DND-41 (cell line): ENCODE data around the gene TCF7.
A peak's percentile ranks its signal among the peaks of the same experiment; 100 is the strongest.

Source experiments
- EZH2 ChIP-seq: IDR thresholded peaks from 3 replicates; pipeline ENCODE4 v1.6.1; 2012; ENCODE audit warnings: borderline replicate concordance, low read depth, mild to moderate bottlenecking, moderate library complexity, low read length, inconsistent platforms; ENCODE audit not compliant: severe bottlenecking
- TF ChIP-seq, protein P1 (sequence below): IDR thresholded peaks from 2 replicates; pipeline ENCODE4 v1.5.1; 2012; ENCODE audit warnings: borderline replicate concordance, low read length, moderate library complexity, mild to moderate bottlenecking; ENCODE audit not compliant: poor library complexity, severe bottlenecking; ENCODE audit errors: extremely low read depth

DNA sequence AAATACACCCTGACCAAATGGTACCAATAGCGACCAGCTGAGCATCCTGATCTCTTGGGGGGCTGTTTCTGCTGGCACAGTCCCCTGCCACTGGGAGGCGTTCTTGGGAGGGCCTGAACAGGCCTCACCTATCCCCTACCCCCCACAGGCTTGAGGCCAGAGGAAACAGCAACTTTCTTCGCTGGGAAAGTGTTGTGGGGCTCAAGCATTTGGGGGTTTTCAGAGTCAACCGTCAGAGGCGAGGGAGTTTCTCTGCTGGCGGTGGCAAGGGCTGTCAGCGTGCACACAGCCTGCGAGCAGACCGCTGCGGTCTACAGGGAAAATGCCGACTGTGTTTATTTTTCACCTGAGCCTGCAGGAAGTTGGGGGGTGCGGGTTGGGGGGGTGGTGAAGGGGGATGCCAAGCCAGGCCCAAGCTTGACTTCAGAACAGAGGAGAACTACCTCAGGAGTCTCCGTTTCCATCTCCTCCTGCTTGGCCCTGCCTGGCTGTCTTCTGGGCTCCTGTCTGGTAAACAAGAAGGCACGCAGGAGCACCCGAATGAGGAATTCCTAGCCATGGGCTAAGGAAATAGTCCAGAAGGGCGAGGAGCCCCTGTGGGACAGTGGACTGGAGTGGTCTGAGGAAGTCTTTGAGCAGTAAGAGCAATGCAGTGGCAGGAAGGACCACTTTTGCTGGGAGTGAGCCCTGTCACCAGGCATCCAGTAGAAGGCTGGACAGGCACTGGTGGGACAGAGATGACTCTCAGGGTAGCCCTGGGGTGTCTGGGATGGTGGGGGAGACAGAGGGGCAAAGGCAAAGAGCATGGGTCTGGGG, 18.1 kb downstream of the TCF7 start:
- TF ChIP-seq EZH2, result no peak
- TF ChIP-seq, protein P1, sequence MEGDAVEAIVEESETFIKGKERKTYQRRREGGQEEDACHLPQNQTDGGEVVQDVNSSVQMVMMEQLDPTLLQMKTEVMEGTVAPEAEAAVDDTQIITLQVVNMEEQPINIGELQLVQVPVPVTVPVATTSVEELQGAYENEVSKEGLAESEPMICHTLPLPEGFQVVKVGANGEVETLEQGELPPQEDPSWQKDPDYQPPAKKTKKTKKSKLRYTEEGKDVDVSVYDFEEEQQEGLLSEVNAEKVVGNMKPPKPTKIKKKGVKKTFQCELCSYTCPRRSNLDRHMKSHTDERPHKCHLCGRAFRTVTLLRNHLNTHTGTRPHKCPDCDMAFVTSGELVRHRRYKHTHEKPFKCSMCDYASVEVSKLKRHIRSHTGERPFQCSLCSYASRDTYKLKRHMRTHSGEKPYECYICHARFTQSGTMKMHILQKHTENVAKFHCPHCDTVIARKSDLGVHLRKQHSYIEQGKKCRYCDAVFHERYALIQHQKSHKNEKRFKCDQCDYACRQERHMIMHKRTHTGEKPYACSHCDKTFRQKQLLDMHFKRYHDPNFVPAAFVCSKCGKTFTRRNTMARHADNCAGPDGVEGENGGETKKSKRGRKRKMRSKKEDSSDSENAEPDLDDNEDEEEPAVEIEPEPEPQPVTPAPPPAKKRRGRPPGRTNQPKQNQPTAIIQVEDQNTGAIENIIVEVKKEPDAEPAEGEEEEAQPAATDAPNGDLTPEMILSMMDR, result peak; percentile 37
